ENCODE data around the gene UBA3. TPM values are rescaled to one million over a fixed set of nuclear protein-coding genes. Genes with fewer than 3 reads are reported as not detected.

Gene UBA3
- total RNA-seq, 1 experiment from 2014 or later, result 77.6 TPM

DNA sequence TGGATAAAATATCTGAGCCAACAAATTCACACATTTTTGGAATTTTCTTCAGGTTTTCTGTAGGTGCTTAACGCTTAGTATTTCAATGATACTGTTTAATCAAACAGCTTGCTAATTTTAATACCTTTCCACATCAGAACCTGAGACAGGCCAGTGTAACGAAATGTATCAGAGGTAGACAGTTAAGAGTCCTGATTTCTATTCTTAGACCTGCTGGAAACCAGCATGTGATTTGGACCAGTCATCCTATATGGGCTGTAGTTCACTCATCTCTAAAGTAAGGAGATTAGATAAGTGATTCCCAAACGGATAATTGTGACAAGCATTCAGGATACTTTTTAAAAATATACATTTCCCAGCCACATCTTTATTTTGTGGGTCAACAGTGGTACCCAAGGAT lies 23.0 kb upstream of the UBA3 start:
- in situ Hi-C loops (cut with HindIII; ENCODE audit: low sequenced_read_pairs), result no loop called here

DNA sequence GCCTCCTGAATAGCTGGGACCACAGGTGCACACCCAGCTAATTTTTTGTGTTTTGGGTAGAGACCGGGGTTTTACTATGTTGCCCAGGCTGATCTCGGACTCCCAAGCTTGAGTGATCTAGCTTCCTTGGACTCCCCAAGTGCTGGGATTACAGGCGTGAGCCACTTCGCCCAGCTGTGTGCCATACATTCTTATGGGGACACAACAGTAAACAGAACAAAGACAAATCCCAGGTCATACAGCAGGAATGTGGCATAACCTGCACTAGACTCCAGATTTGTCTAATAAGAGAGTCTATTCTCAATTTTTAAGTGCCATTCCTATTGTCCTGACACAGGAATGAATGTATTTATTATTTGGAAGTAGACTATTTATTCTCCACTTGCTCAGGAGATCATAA lies 22.2 kb upstream of the UBA3 start:
- in situ Hi-C loops (cut with HindIII; ENCODE audit: low sequenced_read_pairs), result no loop called here
- DNase-seq (ENCODE audit: low spot score), result no peak

More for the DNA sequence above, 23.0 kb upstream of the UBA3 start:
- no peak for DNase-seq (ENCODE audit: low spot score)

DNA sequence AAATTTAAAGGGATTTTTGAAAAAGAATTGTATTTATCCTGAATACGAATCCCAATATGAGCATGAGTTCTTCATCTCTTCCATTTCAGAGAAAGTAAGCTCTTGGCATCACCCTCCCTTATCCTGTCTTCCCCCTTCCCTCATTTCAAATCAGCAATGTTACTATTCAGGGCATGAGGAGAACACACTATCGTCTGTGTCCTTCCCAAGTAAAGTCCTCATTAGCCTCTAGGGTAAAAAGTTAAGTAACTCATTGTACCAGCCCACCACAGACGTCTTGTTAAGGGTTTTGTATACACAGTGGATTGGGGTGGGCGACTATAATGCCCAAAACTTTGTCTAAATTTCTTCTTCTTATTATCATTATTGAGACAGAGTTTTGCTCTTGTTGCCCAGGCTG lies 19.4 kb upstream of the UBA3 start:
- in situ Hi-C loops (cut with HindIII; ENCODE audit: low sequenced_read_pairs), result no loop called here
- DNase-seq (ENCODE audit: low spot score), result no peak

DNA sequence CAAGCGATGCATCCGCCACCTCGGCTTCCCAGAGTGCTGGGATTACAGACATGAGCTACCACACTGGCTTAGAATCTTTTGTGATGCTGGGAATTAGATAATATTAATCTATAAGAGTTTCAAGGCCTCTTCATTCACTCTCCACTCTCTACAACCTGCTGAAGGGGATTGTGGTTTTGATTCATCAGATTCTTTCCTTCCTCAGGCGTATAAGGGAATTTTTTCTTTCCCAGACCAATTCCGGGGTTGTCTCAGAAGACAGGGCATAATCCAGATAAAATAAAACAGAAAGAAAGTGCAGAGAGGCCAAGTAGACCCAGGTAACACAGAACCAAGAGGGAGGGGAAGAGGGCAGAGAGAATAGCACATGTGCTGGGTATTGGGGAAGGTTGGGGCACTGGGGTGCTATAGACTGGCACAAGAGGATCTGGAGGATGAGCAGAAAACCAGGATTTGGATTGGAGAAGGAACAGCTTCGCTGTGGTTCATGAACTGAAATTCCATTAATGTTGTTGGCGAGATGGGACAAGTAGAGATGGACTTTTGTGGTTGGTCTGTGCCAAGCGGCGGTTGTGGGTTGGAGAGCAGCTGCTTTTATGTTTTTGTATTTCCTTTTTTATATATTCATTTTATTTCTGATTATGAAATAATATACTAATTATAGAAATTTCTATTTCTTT lies 17.4 kb upstream of the UBA3 start:
- in situ Hi-C loops (cut with HindIII; ENCODE audit: low sequenced_read_pairs), result no loop called here
- no peak for DNase-seq (ENCODE audit: low spot score)

DNA sequence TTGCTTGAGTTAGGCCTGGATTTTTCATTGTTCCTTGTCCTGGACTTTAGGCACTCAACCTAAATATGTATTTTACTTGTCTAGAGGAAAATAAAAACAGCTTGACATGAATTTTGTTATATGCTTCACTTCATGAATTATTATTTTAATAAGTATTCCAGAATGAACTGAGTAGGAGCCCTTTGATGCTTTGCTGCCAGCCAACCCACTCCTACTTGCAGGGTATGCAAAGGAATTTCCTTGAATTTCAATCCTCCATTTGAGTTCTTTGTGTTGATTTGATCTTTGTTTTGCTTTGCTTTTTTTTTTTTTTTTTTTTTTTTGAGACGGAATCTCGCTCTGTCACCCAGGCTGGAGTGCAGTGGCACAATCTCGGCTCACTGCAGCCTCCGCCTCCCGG lies 16.1 kb upstream of the UBA3 start:
- in situ Hi-C loops (cut with HindIII; ENCODE audit: low sequenced_read_pairs), result no loop called here
- DNase-seq (ENCODE audit: low spot score), result no peak

DNA sequence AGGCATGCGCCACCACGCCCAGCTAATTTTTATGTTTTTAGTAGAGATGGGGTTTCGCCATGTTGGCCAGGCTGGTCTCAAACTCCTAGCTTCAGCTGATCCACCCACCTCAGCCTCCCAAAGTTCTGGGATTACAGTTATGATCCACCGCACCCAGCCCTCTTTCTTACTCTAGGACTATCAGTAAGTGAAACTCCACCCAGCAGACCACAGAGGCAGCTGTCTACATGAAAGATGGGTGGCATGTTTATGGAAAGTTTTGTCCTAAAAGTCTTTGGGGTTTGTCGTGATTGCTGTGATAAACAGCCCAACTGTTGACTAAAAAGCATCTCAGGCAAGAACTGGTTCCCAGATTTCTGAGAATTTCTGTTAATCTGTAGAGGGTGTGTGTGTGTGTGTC lies 15.5 kb upstream of the UBA3 start:
- in situ Hi-C loops (cut with HindIII; ENCODE audit: low sequenced_read_pairs), result no loop called here

DNA sequence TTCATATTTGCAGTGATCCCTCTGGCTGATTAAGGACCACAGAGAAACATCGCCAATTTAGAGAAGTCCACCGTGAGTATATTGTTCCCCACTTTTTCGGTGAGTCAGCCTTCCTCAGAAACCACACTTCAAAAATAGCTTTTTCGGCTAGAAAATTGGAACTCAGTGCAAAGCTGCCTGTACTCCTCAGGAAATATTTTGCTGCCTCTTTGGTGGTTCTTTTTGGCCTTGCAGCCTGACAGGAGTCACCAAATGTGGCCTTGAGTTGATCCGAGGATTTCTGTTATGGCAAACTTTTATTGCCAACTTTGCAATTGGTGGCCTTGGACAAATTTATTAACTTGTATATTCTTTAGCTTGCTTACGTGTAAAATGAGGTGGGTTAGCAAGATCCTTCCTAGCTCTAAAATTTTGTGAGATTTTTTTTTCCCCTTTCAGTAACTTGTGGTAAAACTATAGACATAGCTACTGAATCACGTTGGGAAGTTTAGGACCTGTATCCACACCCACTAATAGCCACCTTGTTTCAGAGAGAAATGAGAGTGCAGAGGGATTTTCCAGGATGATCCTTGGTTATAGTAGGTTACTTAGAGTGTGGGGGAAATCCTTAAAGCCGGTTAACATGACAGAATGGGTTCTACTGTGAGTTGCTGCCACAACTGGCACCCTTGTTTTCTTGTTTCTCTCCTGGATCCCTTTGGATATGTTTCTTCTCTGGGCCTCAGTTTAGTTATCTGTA lies 14.5 kb upstream of the UBA3 start:
- DNase-seq (ENCODE audit: low spot score), result no peak
- in situ Hi-C loops (cut with HindIII; ENCODE audit: low sequenced_read_pairs), result no loop called here

More for the DNA sequence above, 15.5 kb upstream of the UBA3 start:
- DNase-seq (ENCODE audit: low spot score), result no peak

DNA sequence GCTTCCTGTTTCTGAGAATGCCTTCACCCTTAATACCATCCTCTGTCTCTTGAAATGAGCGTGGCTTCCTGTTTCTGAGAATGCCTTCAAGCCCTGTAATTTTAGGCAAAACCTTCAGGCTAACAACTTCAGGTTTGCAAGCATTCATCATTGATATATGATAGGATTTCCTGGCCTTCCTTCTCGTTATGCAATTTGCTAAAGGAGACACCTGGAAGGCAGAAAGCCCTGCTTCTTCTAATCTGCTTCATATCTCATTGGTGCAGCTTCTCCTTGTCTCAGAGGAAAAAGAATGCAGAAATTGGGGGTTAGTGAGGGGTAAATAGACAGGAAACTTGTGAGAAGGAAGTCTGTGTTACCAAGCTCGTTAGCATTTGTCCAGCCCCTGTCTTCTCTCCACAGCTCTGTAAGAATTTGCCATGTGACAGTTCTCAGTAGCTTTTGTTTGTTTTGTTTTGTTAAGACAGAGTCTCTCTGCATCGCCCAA lies 11.9 kb upstream of the UBA3 start:
- DNase-seq (ENCODE audit: low spot score), result peak; percentile 18
- in situ Hi-C loops (cut with HindIII; ENCODE audit: low sequenced_read_pairs), result no loop called here

DNA sequence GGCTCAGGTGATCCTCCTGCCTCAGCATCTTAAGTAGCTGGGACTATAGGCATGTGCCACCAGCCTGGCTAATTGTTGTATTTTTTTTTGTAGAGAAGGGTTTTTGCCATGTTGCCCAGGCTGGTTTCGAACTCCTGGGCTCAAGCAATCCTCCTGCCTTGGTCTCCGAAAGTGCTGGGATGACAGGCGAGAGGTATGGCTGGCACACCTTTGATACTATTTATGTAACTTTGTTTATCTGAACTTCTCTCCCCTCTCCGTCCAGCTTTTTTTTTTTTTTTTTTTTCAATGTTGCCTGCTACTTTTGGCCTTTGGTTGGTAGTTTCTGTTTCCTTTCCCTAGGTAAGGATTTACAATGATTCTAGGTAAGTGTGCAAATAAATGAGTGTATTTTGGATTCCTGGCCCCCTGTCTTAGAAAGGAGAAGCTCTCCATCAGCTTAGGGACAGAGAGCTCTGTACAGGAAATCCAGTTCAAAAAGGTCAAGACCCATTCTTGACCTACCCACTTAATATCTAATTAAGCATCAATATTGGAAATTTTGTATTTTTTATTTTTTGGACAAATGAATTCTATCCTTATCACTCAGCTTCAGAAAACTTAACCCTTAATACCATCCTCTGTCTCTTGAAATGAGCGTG lies 11.3 kb upstream of the UBA3 start:
- DNase-seq (ENCODE audit: low spot score), result no peak
- in situ Hi-C loops (cut with HindIII; ENCODE audit: low sequenced_read_pairs), result no loop called here

DNA sequence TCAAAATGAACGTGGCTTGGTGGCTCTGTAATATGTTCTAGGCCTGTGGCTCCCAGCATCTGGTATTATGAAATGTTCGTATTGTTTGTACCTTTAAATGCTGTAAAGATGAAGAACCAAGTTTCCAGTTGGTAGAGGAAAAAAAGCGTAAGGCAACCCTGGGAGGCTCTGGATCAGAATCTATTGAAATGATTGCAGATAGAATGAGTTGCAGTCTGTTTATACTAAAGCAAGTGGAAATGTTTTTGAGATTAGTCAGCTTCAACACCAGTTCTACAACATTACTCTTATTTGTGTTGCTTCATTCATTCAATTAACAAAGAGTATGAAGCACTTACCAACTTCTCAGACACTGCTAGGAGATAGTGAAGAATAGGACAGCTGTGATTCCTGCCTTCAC lies 9.9 kb upstream of the UBA3 start:
- in situ Hi-C loops (cut with HindIII; ENCODE audit: low sequenced_read_pairs), result no loop called here
- no peak for DNase-seq (ENCODE audit: low spot score)

DNA sequence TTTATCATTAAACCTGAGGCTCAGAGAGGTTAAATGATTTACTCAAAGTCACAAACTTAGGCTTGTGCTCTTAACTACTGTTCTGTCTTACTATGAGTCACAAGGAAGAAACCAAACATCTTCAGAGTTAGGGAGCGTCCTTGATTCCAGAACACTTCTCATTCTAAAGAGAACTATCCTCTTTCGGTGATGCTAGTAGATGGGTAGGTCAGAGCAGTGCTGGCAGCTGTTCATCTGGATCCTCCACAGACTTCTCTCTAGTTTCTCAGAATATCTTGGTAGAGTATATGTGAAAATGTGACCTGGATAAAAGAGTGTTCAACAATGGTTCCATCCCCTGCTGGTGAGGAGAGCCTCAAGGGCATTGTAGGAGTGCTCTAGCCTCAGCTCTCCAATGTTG lies 7.9 kb upstream of the UBA3 start:
- in situ Hi-C loops (cut with HindIII; ENCODE audit: low sequenced_read_pairs), result no loop called here
- no peak for DNase-seq (ENCODE audit: low spot score)

DNA sequence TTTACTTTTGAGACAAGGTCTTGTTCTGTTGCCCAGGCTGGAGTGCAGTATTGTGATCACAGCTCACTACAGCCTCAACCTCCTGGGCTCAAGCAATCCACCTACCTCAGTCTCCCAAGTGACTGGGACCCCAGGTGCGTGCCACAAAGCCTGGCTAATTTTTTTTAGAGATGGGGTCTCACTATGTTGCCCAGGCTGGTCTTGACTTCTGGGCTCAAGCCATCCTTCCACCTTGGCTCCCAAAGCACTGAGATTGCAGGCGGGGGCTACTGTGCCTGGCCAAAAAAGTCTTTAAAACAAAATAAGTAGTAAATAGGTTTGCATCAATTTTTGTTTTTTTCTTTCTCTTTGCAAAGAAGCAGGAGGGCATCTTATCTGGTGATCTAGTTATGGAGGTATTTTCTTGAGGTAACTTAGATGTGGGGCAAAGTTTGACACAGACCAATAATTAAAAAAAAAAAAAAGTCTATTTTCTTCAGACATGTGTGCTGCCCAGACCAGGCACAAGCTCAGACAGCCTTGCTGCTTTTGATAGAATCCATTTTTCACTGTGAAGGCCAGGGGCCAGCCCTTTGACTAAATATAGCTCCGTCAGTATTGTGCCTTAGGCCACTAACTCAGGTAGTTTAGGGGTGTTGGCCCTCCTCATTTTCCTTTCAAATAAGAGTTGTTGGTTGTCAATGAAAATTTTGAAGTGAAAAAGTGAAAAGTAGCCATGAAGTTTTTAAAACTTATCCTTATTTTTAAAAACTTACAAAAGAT lies 7.0 kb upstream of the UBA3 start:
- no peak for DNase-seq (ENCODE audit: low spot score)
- in situ Hi-C loops (cut with HindIII; ENCODE audit: low sequenced_read_pairs), result no loop called here

DNA sequence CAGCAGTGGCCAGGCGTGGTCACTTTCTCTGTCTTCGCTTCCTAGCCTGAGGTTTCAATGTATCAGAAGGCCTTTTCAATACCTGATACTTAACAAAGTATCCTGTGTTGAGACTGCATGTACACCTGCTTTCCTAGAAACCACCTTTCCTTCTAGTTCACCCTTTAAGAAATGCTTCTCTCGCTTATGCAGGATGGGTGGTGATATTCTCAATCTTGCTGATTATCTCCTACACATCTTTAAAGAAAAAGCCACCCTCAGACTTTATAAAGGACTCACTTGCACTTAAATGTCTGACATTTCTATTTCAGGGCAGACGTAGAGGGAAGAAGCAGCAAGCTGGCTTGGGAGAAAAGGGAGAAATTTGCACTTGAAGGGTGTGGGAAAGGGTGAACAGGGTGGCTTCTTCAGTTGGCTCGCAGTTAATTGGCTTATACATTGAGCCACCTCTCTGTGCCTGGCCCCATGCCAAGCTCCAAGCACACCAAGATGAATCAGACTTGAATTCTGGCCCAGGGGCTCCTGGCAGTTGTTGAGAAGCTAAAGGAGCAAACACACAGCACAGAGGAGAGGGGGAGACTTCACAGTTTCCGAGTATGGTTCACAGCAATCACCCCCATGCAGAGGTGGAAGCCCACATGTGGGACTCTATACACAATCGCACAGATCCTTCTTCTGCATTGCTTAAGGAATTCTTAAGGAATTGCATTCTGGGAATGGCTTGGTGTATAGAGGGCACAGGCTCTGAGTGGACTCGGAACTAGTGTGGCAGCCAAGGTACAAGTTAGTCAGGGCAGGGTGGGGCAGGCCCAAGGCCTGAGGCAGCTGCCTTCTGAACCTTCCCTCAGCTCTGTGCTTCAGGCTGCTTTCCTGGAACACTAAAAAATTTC lies 5.9 kb upstream of the UBA3 start:
- in situ Hi-C loops (cut with HindIII; ENCODE audit: low sequenced_read_pairs), result no loop called here
- DNase-seq (ENCODE audit: low spot score), result peak; percentile 77

DNA sequence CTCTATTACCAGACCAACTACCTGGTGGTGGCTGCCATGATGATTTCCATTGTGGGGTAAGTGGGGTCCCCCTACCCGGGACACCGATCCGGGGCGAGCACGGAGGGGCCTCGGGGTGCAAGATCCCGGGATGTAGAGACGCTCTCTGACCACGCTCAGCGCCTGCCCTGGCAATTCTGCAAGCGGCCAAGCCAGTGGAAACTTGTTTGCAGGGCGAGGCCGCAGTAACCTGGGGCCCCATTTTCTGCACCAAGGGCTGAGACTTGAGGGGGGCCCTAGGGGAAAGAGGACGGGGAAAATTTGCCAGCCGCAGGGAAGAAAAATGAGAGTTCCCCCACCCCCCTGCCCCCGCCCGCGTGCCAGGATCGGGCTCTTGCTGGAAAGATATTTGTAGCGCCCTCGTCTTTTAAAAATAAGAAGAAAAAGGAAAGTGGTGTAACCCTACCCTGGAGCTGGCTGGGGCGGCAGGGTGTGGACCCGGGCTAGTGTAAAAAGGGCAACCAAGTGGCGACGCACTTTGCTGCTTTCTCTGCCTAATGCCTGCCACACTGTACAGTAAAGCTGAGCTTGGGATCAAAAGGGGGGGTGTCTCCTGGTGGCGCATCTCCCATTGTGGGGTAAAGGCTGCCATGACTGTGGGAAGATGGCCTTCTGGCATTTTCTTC lies 5.1 kb upstream of the UBA3 start:
- in situ Hi-C loops (cut with HindIII; ENCODE audit: low sequenced_read_pairs), result no loop called here
- peak; percentile 56 for DNase-seq (ENCODE audit: low spot score)

DNA sequence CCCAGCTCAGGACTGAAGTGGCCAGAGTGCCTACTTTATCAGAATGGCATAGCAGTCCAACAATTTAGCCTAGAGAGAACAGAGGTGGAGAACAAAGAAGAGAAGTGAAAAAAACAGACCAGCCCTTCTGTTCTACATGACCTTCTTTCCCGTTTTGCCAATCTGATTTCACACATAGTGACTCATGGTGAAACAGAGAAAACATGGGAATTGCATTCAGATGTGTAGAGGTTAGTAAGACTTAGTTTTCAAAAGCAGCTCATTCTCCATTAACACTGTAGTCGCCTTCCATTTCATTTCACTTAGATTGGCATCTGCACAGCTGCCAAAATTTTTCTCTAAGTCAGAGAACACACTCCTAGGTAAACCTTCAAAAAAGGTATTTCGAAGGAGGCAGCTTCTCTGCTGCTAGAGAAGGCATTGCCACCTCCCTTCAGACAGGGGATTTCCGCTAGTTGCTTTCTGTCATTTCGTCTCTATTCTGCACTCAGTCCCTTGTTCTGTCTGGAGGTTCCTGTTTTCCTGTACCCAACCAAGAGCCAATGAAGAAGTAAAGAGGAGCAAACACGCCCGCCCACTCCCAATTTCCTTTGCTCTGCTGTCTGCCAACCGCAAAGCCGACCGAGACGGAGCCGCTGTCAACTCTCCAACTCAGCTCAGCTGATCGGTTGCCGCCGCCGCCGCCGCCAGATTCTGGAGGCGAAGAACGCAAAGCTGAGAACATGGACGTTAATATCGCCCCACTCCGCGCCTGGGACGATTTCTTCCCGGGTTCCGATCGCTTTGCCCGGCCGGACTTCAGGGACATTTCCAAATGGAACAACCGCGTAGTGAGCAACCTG lies 4.4 kb upstream of the UBA3 start, which contains the start of gene ARL6IP5:
ARL6IP5 (plus strand) TSS at position 612 of the 842 bp plus-strand sequence; CDS start at position 723, 111 bp downstream.
- DNase-seq (ENCODE audit: low spot score), result peak; percentile 97
- in situ Hi-C loops (cut with HindIII; ENCODE audit: low sequenced_read_pairs), result no loop called here

DNA sequence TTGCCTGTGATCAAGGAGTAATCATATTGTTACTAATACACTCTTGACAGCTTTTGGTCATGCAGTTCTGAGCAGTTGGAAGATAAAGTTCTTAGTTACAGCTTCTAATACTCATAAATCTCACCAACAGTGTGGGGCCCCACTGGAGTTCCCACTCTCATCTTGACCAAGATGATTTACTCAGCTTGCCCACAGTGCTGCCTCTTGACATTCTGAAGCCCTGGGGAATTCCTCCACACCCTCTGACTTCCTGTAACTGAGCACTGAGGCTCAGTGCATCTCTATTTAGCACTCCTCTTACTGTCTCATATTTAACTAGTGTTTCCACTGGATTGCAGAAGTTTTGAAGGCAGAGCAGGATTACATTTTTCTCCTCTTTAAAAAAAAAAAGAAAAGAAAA lies 2.6 kb upstream of the UBA3 start:
- in situ Hi-C loops (cut with HindIII; ENCODE audit: low sequenced_read_pairs), result no loop called here
- DNase-seq (ENCODE audit: low spot score), result no peak

DNA sequence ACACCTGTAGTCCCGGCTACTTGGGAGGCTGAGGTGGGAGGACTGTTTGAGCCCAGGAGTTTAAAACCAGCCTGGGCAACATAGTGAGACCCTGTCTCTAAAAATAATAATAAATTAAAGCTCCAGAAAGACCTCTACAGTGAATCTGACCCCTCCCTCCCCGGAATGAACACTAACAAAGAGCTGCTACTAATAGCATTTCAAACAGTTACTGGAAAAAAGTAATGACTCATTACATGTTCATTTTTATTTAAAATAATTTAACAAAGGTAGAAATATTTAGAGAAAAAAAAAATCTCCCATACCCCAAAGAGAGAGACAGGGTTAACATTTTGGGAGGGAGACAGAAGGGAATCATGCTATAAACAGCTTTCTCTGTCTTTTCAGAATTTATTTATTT lies 2.2 kb upstream of the UBA3 start:
- in situ Hi-C loops (cut with HindIII; ENCODE audit: low sequenced_read_pairs), result no loop called here
- DNase-seq (ENCODE audit: low spot score), result no peak
